Panc1 (cell line): ENCODE data around the gene GLTP.

Experiments
- CTCF ChIP-seq: fragments of 450-650 bp; IDR thresholded peaks from 2 replicates; pipeline ENCODE4 v1.5.1; 2017; ENCODE audit warnings: mild to moderate bottlenecking
- POLR2AphosphoS5 ChIP-seq: IDR thresholded peaks from 2 replicates; pipeline ENCODE4 v1.6.1; 2012; ENCODE audit warnings: mild to moderate bottlenecking, low read depth, low read length, moderate library complexity
- REST ChIP-seq, 2 experiments: IDR thresholded peaks; 2 replicates each; pipeline ENCODE4 v1.6.1; 2011 to 2012; ENCODE audit warnings: low read depth in 2 of 2, control low read depth in 1 of 2, low read length in 1 of 2, mild to moderate bottlenecking in 1 of 2, moderate library complexity in 1 of 2; ENCODE audit not compliant: insufficient read depth in 1 of 2

- TF ChIP-seq CTCF (no peak), POLR2AphosphoS5 (no peak), REST (IDR thresholded peaks at IDR 0.05; ENCODE audit: insufficient read depth in 1 of 2, low read depth in 2 of 2, low read length in 1 of 2) (no peak)
These were observed 16.3 kb downstream of the GLTP start for GRCh38 chr12:109863847-109864712.
